Stimulated activated CD8-positive, alpha-beta memory T cell treated with anti-CD3 and anti-CD28 coated beads, Interleukin-4, amount 100 ng/mL, for 4 hours (primary cell): ENCODE measurements around the gene NOVA2.

Experiments used
- DNase-seq, 2 donors: peaks; one replicate each; pipeline ENCODE4 v3.0.0-alpha.2; 2020; ENCODE audit warnings: low read depth in 2 of 2, low spot score in 1 of 2

NOVA2 gene

GRCh38 chr19:45962021-45962420 lies 11.6 kb downstream of the NOVA2 start:
- no peak for DNase-seq

DNA sequence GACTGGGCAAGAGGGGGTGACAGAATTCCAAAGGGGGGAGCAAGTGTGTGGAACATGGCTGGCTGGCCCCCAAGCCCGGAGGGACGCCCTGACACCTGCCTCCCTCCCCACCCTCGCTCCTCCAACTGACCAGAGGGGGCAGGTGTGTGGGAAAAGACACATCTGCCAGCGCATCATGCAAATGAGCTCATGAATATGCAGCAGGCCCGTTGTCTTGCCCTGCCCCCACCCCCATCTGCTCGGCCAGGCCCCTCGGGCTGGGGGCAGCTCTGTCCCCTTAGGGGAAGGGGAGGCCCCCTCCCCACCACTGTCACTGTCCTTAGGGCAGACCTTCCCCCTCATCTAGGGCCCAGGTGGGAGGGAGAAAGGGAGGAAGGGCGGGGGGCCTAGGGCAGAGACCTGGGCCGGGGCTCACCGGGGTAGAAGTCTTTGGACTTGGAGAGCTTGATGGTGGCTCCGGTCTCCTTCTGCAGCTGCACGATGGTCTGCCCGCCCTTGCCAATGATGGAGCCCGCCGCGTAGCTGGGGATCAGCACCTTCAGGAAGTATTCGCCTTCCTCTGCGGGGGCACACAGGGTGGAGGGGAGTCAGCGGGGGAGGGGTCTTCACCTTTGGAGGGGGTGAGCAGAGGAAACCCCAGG lies 12.9 kb downstream of the NOVA2 start:
- no peak for DNase-seq

- DNase-seq = no peak
Observed at GRCh38 chr19:45959517-45960025, 14.1 kb downstream of the NOVA2 start.

DNA sequence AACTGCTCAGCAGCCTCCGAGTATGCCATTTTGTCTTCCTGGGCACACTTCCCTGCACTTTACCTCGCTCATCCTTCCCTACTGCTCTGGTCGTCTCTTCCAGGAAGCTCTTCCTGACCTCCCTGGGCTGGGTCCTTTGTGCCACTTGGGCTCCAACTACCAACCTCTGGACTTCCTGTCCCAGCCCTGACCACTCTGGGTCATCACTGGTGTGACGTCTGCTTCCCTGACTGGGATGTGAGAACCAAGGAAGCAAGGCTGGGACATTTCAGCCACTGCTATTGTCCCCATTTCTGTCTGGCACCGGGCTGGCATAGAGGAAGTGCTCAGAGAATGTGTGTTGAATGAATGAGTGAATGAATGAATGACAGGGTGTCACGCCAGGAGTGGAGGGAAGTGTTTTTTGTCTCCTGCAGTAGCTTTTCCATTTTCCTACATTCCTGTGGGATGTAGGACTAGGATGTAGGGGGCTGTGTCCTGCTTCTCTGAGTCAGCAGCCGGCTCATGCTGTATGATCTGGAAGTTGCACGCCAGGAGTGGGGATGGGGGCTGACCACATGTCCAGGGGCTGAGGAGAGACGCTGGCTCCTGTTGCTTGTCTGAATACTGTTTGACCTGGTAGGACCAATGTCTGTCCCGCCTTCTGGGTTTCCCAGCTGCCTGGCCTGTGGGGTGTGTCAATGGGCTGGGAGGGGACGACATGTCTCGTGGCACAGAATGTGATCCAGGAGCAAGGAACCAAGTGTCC lies 14.7 kb downstream of the NOVA2 start:
- DNase-seq = no peak

DNA sequence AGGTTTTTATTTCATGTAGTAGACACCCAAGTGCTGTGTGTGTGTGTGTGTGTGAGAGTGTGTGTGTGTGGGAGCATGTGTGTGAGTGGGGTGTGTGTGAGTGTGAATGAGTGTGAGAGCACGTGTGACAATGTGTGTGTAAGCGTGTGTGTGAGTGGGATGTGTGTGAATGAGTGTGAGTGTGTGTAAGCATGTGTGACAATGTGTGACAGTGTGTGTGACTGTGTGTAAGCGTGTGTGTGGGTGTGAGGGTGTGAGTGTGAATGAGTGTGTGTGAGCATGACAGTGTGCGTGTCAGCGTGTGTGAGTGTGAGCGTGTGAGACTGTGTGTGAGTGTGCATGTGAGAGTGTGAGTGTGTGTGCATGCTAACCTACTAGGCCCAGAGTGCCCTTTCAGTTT lies 15.3 kb downstream of the NOVA2 start:
- DNase-seq = no peak

DNA sequence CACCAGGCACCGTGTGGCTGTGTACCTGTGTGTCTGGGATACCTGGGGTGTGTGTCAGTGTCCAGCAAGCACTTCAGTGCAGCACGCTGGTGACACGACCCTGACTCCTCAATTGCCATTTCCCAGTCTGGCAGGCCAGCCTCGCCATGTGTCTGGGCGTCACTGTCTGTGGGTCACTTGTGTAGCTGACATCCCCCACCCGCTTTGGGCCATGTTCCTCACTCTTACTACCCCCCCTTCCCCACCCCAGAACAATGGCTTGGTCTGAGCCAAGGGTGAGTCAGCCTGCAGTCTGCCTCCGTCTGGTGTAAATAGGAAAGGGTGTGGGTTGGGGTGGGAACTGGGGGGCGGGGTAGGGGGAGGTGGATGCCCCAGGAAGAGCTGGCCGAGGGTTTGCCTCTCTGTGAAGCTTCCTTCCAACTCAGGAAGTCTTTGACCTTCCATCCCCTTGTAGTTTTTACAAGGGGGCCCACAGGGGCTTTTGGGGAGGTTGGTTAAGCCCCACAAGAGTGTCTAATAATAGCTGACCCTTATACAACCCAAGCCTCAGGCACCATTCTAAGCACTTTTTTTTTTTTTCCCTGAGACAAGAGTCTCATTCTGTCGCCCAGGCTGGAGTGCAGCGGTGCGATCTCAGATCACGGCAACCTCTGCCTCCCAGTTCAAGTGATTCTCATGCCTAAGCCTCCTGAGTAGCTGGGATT lies 17.6 kb downstream of the NOVA2 start:
- DNase-seq = no peak

- DNase-seq = no peak
Observed at GRCh38 chr19:45954156-45954555, 19.5 kb downstream of the NOVA2 start.

DNA sequence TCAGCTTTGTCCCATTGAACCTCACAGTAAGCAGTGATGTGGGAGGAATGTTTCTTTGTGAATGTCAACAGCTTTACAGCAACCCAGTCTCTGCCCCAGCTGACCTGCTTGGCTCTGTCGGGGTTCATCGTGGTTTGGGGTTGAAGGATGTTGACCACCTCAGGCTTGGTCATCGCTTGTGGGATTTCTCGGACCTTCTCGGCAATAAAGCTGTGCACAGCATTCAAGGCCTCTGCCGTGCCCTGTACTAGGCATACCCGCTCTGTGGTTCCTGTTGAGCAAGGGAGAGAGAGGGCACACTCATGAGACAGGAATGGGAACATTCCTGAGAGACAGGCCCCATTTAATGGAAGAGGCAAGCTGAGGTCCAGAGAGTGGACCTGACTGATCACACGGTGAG lies 20.0 kb downstream of the NOVA2 start:
- DNase-seq = no peak

DNA sequence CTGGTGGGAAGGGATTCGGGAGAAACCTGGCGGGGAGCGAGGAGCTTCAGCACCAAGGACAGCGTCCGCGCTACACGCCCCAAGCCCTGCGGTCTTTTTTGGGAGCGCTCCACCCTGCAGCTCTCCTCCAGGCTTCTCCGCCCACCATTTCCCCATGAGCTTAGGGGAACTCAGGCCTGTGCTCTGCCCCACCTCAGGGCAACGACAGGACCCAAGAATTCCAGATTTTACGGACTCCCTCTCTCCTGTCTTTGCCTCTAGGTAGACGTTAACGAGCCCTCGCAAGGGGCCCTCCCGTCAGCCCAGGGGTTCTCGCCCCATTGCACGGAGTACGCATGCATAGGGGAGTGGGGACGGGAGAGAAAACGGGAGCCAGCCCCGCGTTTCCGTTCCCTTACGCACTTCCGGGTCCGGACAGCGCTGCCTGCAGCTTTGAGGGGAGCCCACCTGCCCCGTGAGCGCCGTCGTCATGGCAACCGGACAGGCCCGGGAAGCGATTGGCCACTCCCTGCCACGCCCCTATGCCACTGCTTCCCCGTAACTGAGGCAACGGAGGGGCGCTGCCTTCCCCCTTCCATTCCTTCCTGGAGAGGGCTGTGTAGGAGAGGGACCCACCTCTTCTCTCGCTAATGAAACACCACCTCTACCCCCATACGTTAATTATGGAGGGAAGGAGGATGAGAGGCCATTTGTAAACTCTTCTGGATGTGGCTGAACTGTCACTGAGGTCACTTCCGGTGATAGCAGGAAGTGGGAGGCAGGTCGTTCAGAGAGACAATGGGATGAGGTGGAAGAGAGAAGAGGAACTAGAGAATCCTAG lies 20.8 kb downstream of the NOVA2 start:
- DNase-seq = no peak

DNA sequence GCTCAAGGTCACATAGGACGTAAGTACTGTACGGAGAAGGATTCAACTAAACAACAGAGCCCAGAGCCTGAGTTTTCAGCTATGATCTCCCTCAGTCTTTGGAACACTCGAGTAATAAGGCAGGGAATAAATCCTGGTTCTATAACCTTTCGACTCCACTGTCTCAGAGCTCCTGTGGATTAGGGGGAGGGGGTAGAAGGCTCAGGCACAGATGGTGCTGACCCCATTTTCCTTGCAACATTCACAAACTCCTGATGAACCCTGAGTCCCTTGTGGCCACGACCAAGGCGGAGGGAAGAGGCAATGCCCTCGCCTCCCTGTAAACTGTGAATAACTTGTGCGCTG lies 21.4 kb downstream of the NOVA2 start:
- DNase-seq = no peak

- DNase-seq = no peak
Observed at GRCh38 chr19:45947926-45948325, 25.7 kb downstream of the NOVA2 start.

DNA sequence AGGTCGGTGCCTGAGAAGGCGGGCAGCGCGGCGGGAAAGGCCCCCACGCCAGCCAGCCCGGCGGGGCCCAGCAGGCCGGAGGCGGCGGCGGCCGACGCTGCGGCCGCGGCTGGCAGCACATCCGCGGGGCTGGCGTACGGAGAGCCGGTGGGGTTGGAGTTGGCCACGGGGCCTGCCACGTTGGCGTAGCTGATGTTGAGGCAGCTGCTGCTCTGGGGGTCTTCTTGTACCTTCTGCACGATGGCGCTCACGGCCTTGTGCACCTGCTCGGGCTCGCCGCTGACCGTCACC lies 33.2 kb downstream of the NOVA2 start:
- no peak for DNase-seq

- DNase-seq = no peak
Observed at GRCh38 chr19:45939792-45940514, 33.7 kb downstream of the NOVA2 start.

DNA sequence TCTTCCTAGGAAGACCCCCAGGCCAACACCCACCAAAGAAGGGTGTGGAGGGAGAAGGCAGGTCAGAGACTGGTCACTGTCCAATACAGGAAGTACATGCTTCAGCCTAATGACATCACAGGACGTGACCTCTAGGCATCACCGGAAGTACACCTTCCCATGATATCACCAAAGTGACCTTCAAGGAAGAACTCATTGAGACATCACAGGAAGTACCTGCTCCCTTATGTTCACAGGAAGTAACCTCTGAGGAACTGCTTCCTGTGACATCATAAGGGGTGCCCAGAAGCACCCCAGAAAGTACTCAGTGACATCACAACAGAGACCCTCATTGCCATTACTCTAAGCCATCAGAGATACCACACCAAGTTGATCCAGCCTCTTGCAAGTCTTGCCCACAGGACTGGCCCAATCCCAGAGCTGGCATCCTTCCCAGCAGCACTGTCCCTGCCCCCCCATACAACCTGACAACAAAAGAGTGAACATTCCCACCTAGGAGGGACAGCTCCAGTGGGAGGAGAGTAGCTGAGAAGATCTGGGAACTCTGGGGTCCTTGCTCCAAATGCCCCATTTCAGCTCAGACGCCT lies 34.8 kb downstream of the NOVA2 start:
- DNase-seq = no peak

GRCh38 chr19:45935267-45935666 lies 38.4 kb downstream of the NOVA2 start:
- DNase-seq = no peak

DNA sequence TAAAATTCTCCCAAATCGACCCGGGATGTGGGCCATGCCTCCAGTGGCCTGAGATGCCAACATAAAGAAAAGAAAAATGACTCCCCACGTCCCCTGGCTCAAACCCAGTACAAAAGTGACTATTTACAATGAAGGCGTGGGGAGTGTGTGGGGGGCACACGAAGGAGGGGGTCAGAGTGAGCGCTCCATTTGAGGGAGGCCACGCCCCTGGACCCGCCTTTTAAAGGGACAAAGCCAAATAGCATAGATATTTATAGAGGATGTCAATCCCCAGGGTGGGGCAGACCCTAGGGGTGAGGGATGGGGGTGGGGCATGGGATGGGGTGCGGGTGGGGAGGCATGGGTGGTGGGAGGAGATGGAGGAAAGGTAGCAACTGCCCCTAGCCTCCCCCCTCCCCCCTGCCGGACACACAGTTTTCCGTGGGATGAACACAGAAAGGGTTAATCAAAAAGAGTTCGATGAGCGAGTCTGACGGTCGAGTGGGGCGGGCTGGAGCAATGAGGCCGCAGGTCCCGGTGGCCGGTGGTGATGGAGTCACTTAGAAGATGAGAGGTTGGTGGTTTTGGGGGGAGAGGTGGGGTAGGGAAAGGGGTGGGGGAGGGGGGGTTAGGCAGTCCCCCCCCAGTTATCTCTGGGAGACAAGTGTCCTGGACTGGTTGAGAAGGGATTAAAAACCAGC lies 39.0 kb downstream of the NOVA2 start:
- DNase-seq = no peak

DNA sequence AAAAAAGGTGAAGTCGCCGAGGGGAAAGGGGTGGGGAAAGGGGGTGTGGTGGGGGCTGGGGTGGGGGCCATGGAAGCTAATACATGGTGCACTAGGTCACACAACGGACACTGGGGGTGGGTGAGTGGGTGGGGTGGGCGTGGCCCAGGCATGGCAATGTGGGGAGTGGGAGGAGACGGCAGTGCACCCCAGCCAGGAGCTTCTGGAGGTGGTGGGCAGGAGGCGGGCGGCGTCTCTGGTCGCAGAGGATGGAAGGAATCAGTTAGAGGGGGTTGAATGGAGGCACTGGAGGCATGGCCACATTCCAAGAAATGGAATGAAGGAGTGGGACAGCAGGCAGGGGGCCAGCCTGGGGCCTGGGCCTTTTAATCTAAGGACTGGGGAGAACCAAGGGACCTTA lies 39.9 kb downstream of the NOVA2 start:
- DNase-seq = no peak

DNA sequence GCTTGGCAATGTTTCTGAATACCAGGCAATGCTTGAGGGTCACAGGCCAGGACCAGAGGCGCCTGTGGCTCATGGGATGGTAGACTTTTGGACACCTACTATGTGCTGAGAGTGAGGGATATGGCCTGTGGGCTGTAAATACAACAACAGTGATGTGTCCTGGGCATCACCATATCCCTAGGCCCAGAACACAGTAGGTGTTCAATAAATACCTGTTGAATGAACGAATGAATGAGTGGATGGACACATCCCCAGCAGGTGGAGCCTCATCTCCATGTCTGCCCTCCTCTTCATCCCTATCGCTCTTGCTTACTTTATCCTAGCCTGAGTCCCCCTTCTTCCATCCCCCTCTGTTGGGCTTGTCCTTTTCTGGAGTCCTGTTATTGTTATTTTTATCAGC lies 42.6 kb downstream of the NOVA2 start:
- DNase-seq = no peak

GRCh38 chr19:45929247-45929646 lies 44.4 kb downstream of the NOVA2 start:
- DNase-seq = no peak
